Stimulated activated CD8-positive, alpha-beta memory T cell treated with anti-CD3 and anti-CD28 coated beads, Interleukin-15, amount 100 ng/mL, for 4 hours (primary cell): ENCODE data around the gene KIF2C.
"Not testable (repeated sequence)": the region's sequence is repeated elsewhere in the genome, so short reads cannot be mapped to it uniquely, and the experiment has no call there.

Experiments used
- DNase-seq, 2 donors: peaks; one replicate each; pipeline ENCODE4 v3.0.0-alpha.2; 2020; ENCODE audit warnings: low read depth in 2 of 2

KIF2C gene

DNA sequence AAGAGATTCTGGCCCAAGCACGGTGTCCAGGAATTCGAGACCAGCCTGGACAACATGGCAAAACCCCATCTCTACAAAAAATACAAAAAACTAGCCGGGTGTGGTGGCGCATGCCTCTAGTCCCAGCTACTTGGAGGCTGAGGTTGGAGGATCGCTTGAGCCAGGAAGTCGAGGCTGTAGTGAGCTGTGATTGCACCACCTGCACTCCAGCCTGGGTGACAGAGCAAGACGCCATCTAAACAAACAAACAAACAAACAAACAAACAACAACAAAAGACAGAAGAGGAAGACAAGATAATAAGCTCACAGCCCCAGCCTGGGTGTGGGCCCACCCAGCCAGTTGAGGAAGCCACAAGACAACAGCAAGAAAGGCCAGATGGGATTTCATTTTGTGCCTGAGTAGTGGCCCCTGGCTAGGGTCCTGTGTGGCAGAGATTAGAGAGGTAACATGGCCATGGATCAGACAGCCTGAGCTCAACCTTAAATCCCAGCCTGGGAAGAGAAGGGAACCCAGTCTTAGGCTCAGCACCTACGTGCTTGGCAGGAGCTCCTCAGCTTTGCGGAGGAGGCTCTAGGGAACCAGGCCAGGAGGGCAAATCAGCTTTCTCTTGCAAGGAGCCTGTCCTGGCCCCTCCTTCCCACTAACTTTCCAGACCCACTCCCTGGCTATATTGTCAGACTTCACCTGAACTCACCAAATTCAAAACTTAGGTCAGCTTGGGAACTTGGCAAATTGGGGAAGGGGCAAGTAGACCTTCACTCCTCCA lies 53.3 kb downstream of the KIF2C start:
- no peak for DNase-seq

DNA sequence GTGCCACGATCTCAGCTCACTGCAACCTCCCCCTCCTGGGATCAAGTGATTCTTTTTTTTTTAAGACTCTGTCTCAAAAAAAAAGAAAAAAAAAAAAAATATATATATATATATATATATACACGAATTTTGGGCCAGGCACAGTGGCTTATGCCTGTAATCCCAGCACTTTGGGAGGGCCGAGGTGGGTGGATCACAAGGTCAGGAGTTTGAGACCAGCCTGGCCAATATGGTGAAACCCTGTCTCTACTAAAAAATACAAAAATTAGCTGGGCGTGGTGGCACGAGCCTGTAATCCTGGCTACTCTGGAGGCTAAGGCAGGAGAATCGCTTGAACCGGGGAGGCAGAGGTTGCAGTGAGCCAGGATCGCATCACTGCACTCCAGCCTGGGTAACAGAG lies 58.2 kb downstream of the KIF2C start:
- not testable (repeated sequence) for DNase-seq

DNA sequence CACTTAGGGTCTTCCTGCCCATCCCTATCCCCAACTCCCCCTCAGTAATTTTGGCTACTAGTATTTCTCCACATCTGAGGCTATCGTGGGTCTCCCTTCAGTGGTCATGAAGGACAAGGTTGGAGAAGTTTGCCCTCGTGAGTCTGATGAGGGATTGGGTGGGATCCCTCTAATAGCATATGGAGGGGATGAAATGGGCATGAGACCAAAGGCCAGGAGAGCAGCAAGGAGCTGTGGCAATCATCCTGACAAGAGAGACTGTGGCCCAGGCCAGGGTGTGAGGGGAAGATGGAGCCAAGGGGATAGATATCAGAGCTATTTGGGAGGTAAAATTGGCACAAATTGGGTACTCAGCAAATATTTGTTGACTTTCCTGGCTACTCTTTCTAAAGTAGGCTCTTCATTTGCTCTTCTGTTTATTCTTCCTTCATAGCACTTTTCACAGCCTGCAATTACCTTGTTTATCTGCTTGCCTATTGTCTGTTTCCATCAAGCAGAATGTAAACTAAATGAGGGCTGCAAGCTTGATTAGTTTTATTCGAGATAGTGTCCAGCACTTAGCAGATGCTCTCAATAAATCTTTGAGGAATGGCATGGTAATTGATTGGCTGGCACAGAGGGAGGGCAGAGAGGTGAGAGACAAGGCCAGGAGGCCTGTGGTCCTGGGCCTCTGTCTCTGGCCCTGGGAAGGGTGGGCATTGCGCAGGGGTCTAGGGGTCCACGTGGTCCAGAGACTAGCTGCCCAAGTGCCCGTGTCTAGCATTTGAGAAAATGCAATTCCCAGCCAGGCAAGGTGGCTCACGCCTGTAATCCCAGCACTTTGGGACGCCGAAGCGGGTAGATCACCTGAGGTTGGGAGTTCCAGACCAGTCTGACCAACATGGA lies 59.1 kb downstream of the KIF2C start:
- DNase-seq = no peak

DNA sequence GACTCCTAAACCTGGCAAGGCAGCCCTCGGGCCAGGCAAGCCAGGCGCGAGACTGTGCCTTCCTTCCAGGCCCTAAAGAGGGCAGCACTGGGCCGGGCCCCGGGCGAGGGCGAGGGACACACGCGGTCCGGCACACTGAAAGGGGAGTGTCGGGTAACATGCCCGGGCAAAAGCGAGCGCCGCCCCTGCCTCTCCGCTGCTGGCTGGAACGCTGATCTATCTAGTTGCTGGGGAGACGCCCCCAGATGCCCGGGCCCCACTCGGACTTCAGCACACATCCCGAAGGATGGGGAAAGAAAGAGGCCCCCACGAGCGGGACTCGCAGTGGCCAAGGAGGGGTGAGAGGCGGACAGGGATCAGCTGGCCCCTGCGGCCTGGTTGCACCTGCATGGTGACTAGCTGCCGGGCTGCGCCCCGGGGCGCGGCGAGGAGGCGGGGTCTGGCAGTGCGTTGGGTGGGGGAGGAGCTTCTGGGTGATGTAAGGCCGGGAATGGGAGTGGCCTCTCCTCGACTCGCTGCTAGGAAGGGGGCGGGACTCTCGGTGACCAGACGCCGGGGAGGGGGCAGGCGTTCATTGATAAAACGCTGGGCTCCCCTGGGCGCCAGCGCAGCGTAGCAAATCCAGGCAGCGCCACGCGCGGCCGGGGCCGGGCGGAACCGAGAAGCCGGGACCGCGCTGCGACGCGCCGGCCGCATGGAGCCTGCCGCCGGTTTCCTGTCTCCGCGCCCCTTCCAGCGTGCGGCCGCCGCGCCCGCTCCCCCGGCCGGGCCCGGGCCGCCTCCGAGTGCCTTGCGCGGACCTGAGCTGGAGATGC lies 60.3 kb downstream of the KIF2C start, which contains the start of gene PLK3:
TSS of gene PLK3 (plus strand) at position 608 of the 815 bp plus-strand sequence. CDS start at position 695, 87 bp downstream.
- DNase-seq = peak; percentile 95 to 97

DNA sequence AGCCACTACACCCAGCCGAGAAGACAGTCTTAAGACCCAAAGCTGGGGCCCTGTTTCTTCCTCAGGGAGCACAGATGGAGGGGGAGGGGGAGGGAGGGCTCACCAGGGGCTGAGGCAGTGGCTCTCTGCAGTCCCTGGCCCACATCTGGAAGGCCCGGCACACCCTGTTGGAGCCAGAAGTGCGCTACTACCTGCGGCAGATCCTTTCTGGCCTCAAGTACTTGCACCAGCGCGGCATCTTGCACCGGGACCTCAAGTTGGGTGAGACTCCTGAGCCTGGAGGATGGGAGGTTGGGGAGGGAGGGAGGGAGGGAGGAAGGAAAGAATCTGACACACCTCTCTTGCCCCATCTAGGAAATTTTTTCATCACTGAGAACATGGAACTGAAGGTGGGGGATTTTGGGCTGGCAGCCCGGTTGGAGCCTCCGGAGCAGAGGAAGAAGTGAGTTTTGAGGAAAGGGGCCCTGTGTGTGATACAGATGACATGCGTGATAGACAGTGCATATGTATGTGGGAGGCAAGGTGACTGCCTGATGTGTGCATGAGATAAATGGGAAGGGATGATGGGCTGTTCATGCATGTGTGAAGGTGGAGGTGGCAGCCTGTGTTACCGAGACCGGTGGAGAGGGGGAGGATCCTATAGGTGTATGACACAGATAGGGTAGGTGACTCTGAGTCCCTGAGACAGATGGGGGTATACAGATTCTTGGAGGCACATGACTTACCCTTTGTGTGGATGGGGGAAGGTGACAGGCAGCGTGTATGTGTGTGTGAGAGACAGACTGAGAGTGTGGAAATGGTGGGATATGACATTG lies 62.1 kb downstream of the KIF2C start:
- peak in 1 of 2 donors; percentile 49 for DNase-seq

DNA sequence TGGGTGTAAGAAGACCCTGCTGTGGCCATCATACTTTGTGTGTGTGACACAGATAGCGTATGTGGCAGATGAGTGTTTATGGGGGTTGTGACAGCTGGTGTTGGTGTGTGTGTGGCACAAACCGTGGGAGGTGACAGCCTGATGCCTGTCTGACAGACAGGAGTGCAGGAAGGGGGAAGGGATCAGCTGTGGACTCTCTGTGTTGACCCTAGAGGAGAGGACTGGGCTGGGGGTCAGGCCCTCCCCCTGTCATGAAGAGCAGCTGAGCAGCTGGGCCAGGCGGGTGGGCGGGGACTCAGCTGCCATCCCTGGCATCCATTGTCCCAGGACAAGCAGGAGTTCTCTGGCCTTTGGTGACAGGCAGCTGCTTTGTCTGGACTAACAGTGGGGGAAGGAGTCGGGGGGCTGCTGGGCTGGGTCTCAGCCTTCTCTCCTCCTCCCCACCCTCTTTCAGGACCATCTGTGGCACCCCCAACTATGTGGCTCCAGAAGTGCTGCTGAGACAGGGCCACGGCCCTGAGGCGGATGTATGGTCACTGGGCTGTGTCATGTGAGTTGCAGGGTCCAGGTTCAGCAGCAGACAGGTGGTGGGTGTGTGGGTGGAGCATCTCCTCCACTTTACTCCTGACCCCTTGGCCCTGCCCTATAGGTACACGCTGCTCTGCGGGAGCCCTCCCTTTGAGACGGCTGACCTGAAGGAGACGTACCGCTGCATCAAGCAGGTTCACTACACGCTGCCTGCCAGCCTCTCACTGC lies 62.8 kb downstream of the KIF2C start:
- no peak for DNase-seq

DNA sequence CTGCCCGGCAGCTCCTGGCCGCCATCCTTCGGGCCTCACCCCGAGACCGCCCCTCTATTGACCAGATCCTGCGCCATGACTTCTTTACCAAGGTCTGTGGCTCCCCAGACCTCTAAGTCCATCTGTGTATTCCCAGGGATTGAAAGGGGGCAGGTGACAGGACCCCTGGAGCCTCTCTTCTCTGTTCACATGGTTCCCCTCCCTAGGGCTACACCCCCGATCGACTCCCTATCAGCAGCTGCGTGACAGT lies 63.4 kb downstream of the KIF2C start:
- no peak for DNase-seq

DNA sequence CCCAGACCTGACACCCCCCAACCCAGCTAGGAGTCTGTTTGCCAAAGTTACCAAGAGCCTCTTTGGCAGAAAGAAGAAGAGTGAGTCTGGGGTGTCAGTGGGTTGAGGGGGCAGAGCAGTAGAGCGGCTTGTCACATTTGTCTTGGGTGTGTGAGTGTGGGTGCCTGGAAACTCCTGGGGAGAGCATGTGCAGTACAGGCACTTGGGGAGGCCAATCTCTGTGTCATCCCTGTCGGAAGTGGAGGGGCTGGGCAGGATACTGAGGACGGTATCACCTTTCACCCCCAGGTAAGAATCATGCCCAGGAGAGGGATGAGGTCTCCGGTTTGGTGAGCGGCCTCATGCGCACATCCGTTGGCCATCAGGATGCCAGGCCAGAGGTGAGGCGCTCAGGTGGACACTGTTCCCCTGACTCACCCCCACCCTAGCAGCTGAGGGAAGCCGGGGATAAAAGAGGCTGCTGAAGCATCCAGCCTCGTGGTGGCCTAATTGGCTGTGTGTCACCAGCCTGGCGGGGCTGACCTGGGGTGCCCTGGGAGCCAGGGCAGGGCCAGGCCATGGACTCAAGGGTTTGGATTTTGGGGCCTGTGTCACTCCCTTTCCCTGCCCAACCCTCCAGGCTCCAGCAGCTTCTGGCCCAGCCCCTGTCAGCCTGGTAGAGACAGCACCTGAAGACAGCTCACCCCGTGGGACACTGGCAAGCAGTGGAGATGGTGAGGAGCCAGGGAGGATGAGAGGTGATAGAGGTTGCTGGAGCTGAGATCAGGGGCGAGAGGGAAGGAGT lies 63.9 kb downstream of the KIF2C start:
- no peak for DNase-seq

DNA sequence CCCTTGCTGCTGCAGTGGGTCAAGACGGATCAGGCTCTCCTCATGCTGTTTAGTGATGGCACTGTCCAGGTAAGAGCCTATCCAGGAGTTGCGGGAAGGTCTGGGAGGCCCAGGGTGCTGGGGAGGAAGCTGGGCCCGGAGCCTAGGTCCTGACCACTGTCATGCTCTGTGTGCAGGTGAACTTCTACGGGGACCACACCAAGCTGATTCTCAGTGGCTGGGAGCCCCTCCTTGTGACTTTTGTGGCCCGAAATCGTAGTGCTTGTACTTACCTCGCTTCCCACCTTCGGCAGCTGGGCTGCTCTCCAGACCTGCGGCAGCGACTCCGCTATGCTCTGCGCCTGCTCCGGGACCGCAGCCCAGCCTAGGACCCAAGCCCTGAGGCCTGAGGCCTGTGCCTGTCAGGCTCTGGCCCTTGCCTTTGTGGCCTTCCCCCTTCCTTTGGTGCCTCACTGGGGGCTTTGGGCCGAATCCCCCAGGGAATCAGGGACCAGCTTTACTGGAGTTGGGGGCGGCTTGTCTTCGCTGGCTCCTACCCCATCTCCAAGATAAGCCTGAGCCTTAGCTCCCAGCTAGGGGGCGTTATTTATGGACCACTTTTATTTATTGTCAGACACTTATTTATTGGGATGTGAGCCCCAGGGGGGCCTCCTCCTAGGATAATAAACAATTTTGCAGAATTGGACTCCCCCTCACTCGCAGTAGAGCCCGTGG lies 65.8 kb downstream of the KIF2C start:
- no peak for DNase-seq

DNA sequence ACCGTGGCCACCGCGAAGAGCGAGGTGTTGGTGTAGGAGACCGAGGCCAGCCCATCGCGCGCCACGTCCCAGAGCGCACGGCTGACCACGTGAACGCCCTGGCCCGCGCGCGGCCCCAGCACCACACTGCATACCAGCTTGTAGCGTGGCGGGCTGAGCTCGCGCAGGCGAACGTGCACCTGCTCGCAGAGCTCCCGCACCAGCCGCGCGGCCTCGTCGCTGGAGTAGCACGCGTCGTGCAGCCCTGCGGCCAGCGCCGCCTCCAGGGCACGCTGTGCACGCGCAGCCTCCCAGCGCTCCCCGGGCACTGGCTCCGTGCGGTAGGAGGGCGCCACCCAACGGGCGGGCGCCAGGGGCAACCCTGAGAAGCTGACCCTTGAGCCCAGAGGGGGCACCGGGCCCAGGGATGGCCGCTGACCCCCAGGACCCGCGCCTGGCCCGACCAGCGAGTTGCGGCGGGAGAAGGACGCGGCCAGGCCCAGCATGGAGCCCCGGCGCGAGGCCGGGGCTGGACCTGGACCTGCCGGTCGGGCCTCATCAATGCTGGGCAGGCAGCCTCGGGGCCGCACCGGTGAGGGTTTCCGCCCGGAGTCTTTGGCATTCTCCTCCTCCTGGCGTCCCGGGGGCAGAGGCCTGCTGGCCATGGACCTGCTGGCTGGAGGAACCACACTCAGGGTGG lies 66.5 kb downstream of the KIF2C start:
- no peak for DNase-seq

DNA sequence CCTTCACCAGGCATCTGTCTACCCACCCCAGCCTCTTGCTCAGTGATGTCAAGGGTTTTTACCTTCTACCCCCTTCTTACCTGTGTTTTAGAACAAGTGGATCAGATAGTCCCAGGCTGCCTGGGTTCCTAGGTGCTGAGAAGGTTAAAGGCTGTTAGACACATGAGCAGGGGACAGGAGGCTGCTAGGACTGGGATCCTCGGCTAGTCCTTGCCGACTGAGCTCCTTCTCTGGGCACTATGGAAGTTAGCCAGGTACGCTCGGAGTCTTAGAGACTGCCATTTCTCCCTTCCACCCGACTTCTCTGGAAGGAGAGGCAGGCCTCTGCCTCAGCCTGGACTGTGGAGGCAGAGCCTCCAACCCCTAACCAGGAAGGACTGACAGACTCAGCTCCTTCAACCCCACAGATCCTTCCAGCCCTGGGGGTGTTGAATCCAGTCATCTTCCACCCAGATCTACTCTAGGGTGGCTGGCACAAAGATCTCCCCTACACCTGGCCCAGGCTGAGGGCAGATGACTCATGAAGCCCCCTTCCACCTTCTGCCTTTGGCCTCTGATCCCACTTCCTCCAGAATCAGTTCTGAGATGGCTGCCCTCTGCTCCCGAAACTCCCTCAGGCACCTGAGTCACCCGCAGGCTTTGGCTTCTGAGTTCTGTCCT lies 67.2 kb downstream of the KIF2C start, which contains the start of gene DYNLT4:
TSS of gene DYNLT4 (minus strand) at position 648 of the 660 bp plus-strand sequence. CDS start 683 bp downstream, outside the sequence.
- no peak for DNase-seq

DNA sequence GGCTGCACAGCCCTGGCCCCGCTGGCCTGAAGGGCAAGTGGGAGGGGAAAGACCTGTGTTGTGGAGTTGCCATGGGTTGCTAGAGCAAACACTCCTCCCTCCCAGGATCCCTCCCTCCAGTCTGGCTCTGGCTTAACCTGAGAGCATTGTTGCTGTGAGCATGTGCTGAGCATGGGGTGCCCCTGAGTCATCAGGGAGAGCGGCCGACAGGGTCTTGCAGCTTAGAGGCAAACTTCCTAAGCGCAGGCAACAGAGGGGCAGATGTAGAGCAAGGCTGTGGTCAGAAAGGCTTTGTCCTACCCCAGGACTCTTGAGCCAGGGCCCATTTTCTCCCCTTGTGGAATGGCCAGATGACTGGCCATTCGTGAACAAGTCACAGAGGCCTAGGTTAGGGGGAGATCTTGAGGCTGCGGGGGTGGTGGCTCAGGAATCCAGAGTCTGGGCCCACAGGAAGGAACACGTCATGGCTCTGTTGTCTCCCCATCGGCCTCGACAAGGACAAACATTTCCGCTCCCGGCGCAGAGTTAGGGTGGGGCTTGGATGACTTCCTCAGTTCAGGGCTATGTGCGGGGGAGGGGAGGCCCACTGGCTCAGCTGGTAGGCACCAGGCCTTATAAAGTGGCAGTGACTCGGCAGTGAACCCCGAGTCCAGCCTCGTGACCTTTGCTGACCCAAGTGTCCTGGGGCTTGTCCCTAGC lies 67.9 kb downstream of the KIF2C start:
- peak; percentile 71 to 86 for DNase-seq

DNA sequence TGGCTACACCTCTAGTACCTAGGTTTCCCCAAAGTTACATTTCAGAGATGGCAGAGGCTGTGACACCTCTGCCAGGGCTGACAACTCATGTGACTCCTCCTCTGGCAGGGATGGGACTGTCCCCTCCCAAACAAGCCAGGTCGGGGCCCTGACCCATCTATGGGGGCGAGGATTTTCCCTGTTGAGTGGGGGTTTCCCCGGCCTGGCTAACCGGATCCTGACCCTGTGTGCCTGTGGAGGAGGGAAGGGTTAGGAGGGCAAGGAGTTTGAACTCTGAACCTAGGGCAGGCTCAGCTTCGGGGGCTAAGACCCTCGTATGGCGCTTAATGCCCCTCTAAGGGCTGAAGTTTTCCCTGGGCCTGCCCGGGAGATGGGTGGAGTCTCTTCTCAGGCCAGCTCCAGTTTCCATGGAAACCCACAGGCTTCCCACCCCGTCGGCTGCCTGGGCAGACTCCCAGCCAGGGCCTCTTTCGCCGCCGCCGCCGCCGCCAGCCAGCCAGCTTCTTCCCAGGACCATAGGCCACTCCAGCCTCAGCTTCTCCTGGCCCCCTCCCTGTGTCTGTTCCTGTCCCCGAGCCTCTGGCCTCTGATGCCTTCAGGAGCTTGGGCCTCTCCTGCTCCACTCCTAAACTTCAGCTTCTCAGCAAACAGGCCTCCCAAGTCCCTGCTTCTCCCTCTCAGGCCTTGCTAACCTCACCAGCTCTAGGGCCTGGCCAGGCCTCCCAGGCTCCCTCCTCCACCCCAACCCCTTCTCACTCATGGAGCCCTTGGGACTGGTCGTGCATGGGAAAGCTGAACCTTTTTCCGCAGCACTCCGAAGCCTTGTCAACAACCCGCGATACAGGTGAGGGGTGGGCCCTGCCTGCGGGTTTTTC lies 68.7 kb downstream of the KIF2C start, which contains the start of gene BTBD19:
TSS of gene BTBD19 (plus strand) at position 461 of the 875 bp plus-strand sequence. CDS start at position 759, 298 bp downstream.
- peak; percentile 57 to 71 for DNase-seq

DNA sequence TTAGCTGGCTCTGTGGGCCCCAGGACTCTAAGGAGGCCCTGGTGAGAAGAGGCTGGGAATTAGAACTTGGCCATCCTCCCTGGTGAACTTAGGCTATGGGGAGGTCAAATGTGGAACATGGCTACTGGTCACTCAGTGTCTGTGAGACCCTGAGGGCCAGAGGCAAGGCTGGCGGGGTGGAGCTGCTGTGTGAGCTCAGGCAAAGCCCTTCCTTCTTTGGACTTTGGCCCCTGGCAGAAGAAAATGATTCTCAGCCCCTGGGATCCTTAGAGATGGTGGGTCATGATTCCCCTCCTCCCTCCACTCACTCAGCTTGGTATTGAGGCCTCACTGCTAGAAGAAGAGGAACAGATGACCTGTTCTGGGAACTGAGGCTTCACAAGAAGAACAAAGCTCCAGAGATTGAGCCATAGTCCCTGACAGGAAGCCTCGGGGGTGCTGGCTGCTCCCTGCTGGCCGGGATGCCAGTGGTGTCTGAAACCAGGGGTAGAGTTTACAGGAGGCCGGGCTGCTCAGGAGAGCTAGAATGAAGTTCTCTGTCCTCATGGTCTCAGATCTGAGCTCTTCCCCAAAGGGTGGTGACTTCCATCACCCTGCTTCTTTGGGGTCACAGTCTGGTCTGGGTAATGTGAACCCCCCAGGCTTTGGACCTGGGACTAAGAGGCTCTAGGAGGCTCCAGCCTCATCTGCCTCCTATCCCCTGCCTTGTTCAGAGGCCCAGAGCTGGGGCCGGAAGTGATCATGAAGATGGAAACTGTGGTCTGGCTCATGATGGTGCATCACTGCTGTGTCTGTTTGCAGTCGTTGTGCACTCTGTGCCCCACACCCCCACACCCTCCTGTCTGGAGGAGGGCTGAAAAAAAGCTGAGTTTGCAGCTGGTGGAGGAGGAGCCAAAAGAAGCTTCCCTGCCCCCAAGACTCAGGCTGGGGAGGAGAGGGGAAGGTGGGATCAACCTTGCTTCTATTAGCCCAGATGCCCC lies 69.6 kb downstream of the KIF2C start:
- peak; percentile 70 to 87 for DNase-seq
